Measurements from ENCODE around the gene MSRB3.

DNA sequence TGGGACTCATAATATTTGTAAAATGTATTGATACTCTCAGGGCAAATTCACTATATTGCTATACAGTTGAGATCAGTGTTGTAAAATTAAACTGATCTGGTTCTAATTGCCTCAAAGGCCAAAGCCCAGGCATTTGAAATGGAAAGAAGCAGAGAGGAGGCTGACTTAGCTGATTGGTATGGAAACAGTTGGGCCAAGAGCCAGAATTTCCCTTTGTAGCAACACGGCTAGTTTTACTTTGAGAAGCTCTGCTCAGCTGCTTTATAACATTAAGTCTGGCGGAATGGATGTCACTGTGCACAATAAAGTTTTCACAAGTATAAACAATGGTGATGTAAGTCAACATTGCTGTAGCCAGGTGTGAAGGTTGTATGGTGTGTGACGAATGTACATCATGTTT is 186.4 kb downstream of the MSRB3 start:
- TF ChIP-seq CTCF (IDR thresholded peaks at IDR 0.05; ENCODE audit: poor library complexity) (no peak), EZH2 (IDR thresholded peaks at IDR 0.05; ENCODE audit: borderline replicate concordance) (no peak)

Measured in hepatocyte (in vitro differentiated cells).